ENCODE results near the gene PSMD6. TPM values are rescaled to one million over a fixed set of nuclear protein-coding genes. Genes with fewer than 3 reads are reported as not detected.

The PSMD6 gene
- total and polyA plus RNA-seq, 2 experiments from 2014 or later, result 110 to 184 TPM

DNA sequence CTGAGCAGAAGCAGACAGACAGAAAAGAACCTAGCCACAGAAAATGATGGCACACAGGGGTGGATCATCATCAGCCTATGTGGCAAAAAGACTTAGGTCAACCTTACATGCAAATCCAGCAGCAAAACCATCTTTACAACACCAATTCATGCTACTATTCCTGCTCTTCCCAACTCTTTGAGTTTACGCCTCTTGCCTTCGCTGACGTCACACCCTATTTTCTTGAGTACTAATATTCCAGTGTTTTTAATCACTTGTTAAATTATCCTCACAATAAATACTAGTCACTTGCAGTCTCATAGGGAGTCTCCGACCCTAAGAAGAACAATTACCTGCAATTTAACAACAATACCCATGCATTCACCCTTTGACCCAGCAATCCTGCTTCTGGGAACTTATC, 6.0 kb upstream of the PSMD6 start:
- no peaks in the 10 kb centered on the region for H3K9me3 ChIP-seq (ENCODE audit: low read depth)
- H3K36me3 ChIP-seq, result no peaks in the 10 kb centered on the region
- no peak overlapping the region for H3K4me3 ChIP-seq
- no peak overlapping the region for H3K27ac ChIP-seq
- peaks cover 4% of the 10 kb centered on the region for H3K4me1 ChIP-seq (ENCODE audit: low read depth)
- no peak for DNase-seq (ENCODE audit: low read depth in 1 of 2, low spot score in 1 of 2)
- H3K27me3 ChIP-seq, result no peaks in the 10 kb centered on the region
- TF ChIP-seq, protein P1, sequence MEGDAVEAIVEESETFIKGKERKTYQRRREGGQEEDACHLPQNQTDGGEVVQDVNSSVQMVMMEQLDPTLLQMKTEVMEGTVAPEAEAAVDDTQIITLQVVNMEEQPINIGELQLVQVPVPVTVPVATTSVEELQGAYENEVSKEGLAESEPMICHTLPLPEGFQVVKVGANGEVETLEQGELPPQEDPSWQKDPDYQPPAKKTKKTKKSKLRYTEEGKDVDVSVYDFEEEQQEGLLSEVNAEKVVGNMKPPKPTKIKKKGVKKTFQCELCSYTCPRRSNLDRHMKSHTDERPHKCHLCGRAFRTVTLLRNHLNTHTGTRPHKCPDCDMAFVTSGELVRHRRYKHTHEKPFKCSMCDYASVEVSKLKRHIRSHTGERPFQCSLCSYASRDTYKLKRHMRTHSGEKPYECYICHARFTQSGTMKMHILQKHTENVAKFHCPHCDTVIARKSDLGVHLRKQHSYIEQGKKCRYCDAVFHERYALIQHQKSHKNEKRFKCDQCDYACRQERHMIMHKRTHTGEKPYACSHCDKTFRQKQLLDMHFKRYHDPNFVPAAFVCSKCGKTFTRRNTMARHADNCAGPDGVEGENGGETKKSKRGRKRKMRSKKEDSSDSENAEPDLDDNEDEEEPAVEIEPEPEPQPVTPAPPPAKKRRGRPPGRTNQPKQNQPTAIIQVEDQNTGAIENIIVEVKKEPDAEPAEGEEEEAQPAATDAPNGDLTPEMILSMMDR (IDR thresholded peaks at IDR 0.05; ENCODE audit: low read depth, low read length), result no peak

DNA sequence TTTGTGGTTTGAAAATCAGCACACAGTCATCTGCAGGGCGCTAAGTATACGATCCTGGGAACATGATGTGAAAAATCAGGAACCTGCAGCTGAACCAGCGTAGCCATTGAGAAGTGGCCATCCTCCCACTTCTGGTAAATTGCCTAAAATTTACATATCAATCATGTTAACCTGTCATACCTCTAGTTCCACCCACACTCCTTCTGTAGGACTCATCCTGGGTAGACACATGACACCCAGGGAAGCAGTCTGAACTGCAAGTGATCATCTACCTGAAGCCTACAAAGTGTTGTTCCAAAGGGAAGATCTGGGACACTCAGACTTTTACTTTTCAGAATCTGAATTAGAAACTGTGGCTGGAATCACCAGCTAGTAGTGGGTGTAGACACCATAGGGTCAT, 5.5 kb upstream of the PSMD6 start:
- no peaks in the 10 kb centered on the region for H3K27me3 ChIP-seq
- no peak for DNase-seq (ENCODE audit: low read depth in 1 of 2, low spot score in 1 of 2)
- TF ChIP-seq, protein P1 (IDR thresholded peaks at IDR 0.05; ENCODE audit: low read depth, low read length), result no peak
- no peaks in the 10 kb centered on the region for H3K36me3 ChIP-seq
- H3K9me3 ChIP-seq (ENCODE audit: low read depth), result no peaks in the 10 kb centered on the region
- H3K4me1 ChIP-seq (ENCODE audit: low read depth), result peaks cover 4% of the 10 kb centered on the region
- no peak overlapping the region for H3K27ac ChIP-seq
- no peak overlapping the region for H3K4me3 ChIP-seq

DNA sequence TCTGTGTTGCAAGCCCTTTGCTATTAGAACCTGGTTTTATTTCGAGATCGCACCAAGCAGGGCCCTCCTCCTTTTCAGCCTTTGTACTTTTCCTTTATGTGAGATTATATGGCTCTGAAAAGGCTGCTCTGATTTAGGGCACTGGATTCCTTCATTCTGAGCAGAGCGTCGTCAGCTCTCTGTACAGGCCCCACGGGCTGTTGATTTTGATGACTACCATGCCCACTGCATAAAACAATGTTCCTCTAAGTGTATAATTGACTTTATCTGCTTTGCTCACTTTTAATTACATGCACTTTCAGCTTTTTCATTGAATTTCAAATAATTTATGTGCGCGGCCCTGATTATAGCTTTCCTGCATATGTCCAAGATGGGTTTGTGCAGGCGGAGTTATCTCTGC, 4.4 kb upstream of the PSMD6 start:
- TF ChIP-seq, protein P1 (IDR thresholded peaks at IDR 0.05; ENCODE audit: low read depth, low read length), result no peak
- Histone ChIP-seq H3K36me3 (no peaks in the 10 kb centered on the region), H3K27ac (no peak overlapping the region), H3K9me3 (ENCODE audit: low read depth) (no peaks in the 10 kb centered on the region), H3K4me1 (ENCODE audit: low read depth) (peaks cover 4% of the 10 kb centered on the region), H3K27me3 (no peaks in the 10 kb centered on the region), H3K4me3 (no peak overlapping the region)
- DNase-seq (ENCODE audit: low read depth in 1 of 2, low spot score in 1 of 2), result no peak

DNA sequence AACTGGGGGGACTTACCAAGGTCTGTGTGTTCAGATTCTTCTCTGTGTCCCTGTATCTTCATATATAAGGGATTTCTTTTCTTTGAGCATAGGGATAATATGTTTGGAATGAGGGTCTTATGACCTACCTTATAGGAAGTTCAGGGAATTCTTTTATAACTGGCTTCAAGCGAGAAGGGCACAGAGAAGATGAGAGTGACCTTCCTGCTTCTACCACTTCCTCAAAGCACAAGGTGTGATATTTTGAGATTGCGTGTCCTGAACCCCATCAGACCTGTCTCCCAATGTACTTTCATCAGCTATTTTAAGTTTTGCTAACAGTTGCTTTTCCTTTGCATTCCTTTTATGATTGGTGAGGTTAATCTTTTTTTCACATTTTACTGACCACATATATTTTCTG, 3.1 kb upstream of the PSMD6 start:
- Histone ChIP-seq H3K4me3 (no peak overlapping the region), H3K9me3 (ENCODE audit: low read depth) (no peaks in the 10 kb centered on the region), H3K36me3 (peaks cover 2% of the 10 kb centered on the region), H3K4me1 (ENCODE audit: low read depth) (peaks cover 4% of the 10 kb centered on the region), H3K27me3 (no peaks in the 10 kb centered on the region), H3K27ac (no peak overlapping the region)
- TF ChIP-seq, protein P1 (IDR thresholded peaks at IDR 0.05; ENCODE audit: low read depth, low read length), result no peak
- DNase-seq (ENCODE audit: low read depth in 1 of 2, low spot score in 1 of 2), result no peak

DNA sequence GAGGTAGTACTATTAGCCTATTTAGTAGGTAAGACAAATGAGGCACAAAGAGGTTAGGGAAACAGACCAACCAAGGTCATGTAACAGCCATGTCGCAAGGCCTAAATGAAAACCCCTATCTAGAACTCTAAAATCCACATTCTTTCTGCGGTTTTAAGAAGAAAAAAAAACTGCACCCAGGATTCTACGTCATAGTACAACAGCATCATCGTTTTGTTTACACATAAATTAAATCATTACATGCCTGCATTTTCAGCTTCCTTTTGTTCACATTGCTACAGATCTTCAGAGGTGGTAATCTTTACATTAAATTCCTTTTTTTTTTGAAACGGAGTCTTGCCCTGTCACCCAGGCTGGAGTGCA, 548 bp upstream of the PSMD6 start:
- Histone ChIP-seq H3K4me3 (no peak overlapping the region), H3K27me3 (no peaks in the 10 kb centered on the region), H3K27ac (no peak overlapping the region), H3K4me1 (ENCODE audit: low read depth) (peaks cover 4% of the 10 kb centered on the region), H3K36me3 (peaks cover 27% of the 10 kb centered on the region), H3K9me3 (ENCODE audit: low read depth) (no peaks in the 10 kb centered on the region)
- peak in 1 of 2 donors; percentile 36 for DNase-seq (ENCODE audit: low read depth in 1 of 2, low spot score in 1 of 2)
- TF ChIP-seq, protein P1 (IDR thresholded peaks at IDR 0.05; ENCODE audit: low read depth, low read length), result no peak

Measured in cardiac muscle cell (in vitro differentiated cells and primary cell).